ENCODE data around the gene C4BPA. TPM values are rescaled to one million over a fixed set of nuclear protein-coding genes. Genes with fewer than 3 reads are reported as not detected.

Gene C4BPA
- not detected in 2 replicates for total RNA-seq

DNA sequence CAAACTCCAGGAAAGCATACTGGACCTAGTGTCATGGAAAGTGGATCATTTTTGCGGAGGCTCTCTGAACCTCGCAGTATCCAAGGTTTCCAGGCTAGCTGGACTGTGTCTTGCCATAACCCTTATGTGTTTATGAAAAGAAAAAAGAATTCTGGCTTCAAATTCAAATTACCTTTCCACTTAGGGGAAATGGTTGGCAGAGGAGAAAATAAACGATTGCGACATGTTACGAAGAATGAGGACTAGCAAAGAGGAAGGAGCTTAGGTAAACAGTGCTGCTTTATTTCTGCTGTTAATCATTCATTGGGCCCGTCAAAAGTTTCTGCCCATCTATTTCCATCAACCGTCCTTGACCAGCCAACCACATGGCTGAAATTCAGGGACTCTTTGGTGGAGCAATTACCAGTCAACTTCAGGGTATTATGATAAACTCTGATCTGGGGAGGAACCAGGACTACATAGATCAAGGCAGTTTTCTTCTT lies at the start of gene C4BPA:
Gene C4BPA, plus strand, starts transcription at position 342 of the 482 bp plus-strand sequence. CDS start 8,793 bp downstream, outside the sequence.
- no peak within 1 kb of the TSS for H3K4me3 ChIP-seq (ENCODE audit: low read depth, low read length)
- TF ChIP-seq, protein P1, sequence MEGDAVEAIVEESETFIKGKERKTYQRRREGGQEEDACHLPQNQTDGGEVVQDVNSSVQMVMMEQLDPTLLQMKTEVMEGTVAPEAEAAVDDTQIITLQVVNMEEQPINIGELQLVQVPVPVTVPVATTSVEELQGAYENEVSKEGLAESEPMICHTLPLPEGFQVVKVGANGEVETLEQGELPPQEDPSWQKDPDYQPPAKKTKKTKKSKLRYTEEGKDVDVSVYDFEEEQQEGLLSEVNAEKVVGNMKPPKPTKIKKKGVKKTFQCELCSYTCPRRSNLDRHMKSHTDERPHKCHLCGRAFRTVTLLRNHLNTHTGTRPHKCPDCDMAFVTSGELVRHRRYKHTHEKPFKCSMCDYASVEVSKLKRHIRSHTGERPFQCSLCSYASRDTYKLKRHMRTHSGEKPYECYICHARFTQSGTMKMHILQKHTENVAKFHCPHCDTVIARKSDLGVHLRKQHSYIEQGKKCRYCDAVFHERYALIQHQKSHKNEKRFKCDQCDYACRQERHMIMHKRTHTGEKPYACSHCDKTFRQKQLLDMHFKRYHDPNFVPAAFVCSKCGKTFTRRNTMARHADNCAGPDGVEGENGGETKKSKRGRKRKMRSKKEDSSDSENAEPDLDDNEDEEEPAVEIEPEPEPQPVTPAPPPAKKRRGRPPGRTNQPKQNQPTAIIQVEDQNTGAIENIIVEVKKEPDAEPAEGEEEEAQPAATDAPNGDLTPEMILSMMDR (conservative IDR thresholded peaks at IDR 0.05; ENCODE audit: low read depth, low read length) = no peak
- peak; percentile 32 for DNase-seq (ENCODE audit: low read depth)

DNA sequence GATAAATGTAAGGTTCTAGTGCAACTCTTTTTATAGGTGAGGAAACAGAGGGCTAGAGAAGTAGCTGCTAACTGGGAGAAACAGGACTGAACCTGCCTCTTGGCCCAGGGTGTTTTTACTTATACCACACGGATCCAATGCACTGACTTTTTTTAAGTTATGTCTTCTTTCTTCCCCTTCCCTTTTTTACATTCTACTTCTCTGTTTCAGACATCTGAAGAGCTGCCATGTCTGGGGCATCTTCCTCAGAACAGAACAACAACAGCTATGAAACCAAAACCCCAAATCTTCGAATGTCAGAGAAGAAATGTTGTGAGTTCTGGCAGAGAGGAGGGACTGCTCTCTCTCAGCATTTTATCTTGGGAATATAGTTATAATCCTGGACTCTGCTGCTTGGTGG lies 49.5 kb upstream of the C4BPA start:
- no peak for DNase-seq (ENCODE audit: low read depth)

DNA sequence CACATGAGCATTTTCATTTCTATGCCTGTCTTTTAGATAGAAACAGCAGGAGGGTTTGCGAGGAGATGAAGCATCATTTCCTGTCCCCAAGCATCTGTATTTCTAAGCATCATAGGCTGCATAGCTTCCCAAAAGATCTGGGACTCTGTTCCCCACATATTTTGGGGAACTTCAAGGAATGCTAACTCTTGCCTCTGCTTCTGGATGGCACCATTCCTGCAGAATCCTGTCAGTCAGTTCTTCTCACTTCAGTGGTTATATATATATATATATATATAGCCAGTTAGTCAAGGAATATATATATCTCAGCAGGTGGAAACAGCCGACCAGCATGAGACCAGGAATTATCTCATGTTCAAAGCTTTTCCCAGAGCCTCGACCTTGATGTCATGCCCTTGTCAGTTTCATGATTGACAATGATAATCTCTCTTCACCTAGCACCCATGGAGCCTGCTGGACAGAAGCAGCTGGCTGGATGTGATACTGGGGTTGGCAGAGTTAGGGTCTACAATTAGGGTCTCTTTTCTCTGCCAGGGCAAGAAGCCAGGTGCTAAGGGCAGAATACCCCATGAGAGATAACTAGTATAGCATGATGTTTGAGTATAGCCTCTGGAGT lies 48.5 kb upstream of the C4BPA start:
- H3K4me3 ChIP-seq (ENCODE audit: low read depth, low read length) = no peak overlapping the region
- no peak for DNase-seq (ENCODE audit: low read depth)
- TF ChIP-seq, protein P1 (conservative IDR thresholded peaks at IDR 0.05; ENCODE audit: low read depth, low read length) = no peak

More for the DNA sequence above, 49.5 kb upstream of the C4BPA start:
- TF ChIP-seq, protein P1 (conservative IDR thresholded peaks at IDR 0.05; ENCODE audit: low read depth, low read length) = no peak
- no peak overlapping the region for H3K4me3 ChIP-seq (ENCODE audit: low read depth, low read length)

DNA sequence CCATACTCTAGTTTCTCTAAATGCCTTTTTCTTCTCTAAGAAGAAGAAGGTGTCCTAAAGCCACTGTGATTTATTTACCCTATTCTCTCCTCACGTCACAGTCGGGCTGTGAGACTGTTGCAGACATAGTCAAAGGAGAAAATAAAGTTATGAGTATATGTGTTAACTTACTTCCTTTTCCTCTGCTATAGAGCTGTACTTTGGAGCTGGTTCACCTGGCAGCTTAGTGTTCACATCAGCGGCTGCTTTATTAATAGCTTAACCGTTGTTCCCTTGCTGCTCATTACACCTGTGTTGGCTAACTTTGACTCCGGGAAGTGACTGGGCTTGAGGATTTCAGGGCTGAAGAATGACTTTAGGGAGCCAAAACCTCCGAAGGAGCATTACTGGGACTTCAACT lies 47.4 kb upstream of the C4BPA start:
- no peak for DNase-seq (ENCODE audit: low read depth)
- TF ChIP-seq, protein P1 (conservative IDR thresholded peaks at IDR 0.05; ENCODE audit: low read depth, low read length) = no peak
- H3K4me3 ChIP-seq (ENCODE audit: low read depth, low read length) = no peak overlapping the region

DNA sequence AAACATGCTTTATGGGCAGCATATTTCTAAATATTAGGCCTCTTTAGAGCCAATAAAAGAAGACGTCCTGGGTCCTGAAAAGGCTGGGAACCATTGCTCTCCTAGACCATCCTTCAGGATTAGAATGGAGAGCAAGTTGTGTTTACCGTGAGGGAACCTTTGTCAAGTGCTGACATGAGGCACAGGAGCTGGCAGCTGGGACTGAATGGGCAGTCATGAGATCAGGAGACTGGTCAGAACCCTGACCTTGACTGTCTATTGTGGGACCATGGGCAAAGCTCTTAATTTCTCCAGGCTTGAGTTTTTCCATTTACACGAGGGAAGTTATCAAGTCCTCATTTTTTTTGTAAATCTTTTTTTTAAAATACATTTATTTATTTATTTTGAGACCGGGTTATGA lies 45.8 kb upstream of the C4BPA start:
- no peak overlapping the region for H3K4me3 ChIP-seq (ENCODE audit: low read depth, low read length)
- TF ChIP-seq, protein P1 (conservative IDR thresholded peaks at IDR 0.05; ENCODE audit: low read depth, low read length) = no peak
- no peak for DNase-seq (ENCODE audit: low read depth)

DNA sequence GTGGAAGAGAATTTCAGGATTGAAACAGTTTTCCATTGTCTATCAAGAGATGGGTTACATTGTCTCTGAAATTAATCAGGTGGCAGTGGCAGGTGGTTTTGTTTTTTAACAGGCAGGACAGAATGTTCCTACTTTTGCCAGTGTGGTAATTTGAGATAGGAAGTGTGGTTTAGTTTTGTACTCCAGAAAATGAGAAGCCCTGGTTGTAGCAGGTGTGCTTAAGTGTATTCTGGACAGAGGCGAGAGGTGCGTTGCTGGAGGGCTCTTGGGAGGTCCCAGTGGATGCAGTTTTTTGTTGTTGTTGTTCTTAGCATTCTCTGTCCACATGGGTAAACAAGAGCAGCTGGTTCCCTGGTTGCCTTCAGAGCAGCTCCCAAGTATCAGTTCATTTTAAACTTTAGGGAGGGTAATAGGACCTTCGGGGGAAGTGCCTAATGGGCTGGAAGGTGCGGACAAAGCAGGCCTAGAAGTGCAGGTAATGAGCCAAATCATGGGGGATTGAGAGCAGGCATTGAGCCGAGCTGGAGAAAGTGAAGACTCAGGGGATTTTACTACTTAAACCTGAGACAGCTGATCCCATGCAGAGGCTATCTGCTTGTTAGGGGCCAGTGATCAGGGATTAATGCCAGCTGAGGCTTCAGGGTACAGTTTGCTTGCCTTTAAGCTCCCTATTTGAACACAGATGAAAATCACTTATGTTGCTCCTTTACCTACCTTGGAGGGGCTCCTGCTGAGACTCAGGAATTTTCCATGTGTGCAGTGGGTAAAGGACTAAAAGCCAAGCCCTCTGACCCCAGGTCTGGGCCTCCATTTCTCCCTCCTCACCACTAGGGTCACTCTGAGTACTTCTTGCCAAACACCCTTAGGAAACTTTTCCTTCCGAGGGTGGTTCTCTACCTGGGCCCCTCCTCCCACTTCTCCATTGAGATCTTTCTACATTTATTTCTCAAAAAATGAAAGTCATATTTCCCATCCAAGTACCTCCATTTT lies 44.9 kb upstream of the C4BPA start:
- no peak overlapping the region for H3K4me3 ChIP-seq (ENCODE audit: low read depth, low read length)
- TF ChIP-seq, protein P1 (conservative IDR thresholded peaks at IDR 0.05; ENCODE audit: low read depth, low read length) = peak; percentile 35
- no peak for DNase-seq (ENCODE audit: low read depth)
